CD4-positive, alpha-beta T cell treated with Interleukin-17A for 1 hour (primary cell): ENCODE data around the gene LCN6.
"Not testable (repeated sequence)": the region's sequence is repeated elsewhere in the genome, so short reads cannot be mapped to it uniquely, and the experiment has no call there.

Experiments
- DNase-seq: peaks from one replicate; pipeline ENCODE4 v3.0.0-alpha.2; 2020

The LCN6 gene

DNA sequence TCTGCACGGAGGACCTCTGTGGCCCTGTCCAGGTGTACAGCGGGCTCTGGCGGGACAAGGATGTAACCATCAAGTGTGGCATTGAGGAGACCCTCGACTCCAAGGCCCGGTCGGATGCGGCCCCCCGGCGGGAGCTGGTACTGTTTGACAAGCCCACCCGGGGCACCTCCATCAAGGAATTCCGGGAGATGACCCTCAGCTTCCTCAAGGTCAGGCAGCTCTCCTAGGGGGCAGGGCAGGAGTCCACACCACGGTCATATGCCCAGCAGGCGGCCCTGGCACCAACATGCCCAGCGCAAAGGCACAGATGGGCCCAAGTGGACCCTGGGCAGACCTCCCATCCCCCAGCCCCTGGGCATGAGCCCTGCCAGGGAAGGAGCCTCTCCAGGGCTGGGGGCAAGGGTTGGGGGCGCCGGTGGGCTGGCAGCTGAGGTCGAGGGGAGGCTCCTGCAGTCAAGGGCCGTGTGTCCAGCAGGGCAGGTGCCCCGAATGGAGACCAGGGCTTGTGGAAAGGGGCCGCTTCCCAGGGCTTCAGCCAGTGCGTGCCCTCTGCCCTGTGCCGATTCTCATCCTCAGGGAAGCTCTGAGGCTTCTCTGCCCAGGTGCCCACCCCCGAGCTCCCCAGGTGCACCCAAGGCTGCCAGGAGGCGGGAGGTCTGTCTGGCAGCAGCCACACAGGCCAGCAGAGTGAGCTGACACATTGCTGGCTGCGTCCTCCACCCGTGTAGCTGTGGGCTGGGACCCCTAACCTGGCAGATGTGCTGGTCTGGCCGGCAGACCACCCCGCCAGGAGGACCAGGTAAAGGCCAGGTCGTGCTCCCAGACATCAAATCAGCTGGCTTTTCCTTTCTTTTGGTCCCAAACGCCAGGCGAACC, 26.0 kb downstream of the LCN6 start:
- DNase-seq: no peak

DNA sequence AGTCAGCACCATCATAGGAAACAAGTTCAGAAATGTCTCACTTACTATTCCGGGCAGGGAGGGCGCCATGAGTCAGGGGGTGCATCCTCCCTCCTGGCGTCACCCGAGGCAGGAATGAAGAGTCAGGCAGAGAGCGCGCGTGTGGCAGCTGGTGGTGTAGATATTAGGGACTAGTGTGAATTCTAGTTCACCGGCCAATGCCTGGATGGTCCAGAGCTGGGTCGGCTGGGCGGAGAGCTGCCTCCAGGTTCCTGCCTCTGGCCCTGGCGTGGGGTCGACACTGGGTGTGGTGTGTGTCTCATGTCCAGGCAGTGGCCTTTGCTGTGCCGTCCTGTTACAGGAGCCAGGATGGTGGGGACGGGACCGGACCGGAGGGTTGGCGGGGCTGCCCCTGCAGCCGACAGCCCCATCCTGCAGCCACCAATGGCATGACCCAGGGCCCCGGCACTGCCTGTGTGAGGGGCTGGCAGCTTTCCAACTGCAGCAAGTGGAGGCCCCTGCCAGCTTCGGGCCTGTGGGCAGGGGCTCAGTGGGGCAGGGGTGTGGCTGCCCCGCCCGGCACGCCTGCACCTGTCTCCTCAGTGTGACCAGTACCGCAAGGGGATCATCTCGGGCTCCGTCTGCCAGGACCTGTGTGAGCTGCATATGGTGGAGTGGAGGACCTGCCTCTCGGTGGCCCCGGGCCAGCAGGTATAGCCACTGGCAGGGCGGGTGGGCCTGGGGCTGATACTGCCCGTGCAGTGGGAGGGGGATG, 26.8 kb downstream of the LCN6 start:
- DNase-seq: no peak

DNA sequence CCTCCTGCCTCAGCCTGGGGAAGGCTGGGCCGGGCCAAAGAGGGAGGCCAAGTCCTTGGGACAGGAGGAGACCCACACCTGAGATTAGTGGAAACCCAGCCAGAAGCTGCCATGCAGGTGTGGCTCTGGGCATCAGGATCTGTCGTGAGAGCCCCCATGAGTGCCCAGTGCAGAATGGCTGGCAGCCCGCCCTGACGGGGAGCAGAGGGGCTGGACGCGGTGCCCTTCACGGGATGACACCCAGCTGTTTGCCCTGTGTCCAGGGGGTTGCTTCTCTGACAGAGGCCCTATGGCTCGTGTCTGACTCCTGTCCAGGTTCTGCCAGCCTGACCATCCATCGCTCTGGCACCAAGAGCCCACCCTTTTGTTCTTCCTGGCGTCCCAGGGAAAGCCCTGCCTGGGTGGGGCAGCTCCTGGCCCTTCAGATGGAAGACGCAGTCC, 27.4 kb downstream of the LCN6 start:
- DNase-seq: no peak

DNA sequence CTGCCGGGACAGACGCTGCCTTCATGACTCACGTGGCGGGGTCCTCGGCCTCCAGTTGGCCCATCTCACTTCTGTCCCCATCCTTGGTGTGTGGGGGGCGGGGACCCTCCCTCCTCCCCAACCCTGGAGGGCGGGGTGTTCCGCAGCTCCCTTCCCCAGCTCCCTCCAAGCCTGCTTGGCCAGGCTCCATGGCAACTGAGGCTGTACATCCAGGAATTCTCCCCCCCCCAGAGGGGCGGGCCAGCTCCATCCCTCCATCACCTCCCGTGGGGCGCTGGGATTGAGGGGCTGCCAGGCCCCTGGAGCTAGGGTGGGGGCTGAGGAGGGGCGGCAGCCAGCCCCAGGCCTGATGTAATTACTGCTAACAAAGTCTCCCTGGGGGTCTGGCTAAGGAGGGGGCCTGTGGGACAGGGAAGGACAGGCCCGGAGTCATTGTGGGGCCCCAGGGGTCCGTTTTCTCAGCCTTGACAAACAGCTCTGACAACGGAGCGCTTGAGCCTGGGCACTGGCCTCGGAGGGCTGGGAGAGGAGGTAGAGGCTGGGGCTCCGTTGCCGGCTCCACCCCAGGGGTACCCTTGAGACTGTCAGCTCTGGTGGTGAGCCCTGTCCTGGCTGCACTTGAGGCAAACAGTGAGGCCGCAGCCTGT, 28.0 kb downstream of the LCN6 start:
- no peak for DNase-seq

DNA sequence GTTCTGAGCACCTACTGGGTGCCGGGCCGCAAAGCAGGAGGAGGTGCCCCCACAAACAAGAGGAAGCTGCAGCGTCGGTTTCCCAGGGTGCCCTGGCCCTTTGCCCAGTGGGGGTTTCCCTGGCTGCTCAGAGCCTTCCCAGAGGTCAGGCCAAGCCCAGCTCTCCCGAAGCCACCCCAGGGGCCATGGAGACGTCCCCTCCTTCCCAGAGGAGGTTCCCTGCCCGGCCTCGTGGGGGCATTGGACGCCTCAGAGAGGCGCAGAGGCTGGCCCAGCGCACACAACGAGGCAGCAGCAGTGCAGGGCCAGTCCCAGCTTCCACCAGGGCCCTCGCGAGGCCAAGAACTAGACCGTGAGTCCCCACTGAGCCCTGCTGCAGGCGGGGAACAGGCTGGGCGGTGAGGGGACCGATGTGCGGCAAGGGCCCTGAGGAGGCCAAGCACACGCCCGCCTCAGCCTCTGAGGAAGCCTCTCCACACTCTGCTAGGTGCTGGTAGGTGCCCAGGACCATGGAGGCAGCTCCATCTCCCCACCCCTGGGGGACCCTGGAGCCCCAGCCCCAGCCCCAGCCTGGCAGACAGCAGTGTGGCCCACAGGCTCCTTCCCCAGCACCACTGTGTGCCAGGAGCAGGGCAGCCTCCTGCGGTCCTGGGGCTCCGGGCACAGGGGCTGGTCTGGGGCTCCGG, 29.0 kb downstream of the LCN6 start:
- DNase-seq: peak; percentile 27

DNA sequence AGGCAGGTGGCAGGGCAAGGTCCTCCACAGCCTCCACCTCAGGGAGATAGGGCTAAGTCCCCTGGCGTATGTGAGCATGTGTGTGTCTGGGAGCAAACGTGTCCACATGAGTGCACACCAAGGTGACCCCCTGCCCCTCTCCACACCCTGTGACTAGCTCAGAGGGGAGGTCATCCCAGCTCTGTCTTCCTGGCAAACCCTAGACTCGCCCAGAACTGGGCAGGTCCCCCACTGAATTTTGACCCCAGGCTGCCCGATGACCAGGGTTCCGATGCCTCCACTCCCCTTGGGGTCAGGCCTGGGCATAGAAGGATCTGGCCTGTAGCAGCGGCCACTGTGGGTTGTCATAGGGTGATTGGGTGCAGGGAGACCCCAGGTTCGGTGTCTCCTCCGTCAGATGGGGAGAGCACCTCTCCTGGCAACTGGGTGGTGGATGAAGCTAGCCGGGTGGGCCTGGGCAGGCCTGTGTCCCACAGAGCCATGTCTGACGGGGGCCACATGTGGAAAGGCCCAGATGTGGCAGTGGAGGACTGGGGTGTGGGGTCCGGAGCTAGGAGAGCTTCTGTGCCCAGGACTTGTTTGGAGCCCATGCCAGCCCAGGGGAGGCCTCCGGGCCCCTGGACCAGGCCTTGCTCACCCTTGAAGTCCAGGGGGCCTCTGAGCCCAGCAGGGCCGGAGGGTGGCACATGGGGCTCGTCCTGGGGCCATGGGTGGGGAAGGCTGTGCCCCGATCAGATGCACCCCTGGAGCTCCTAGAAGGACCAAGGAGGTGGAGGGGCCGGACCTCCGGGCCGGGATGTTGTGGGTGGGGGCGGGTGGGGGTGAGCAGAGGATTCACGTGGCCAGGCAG, 29.8 kb downstream of the LCN6 start:
- no peak for DNase-seq

DNA sequence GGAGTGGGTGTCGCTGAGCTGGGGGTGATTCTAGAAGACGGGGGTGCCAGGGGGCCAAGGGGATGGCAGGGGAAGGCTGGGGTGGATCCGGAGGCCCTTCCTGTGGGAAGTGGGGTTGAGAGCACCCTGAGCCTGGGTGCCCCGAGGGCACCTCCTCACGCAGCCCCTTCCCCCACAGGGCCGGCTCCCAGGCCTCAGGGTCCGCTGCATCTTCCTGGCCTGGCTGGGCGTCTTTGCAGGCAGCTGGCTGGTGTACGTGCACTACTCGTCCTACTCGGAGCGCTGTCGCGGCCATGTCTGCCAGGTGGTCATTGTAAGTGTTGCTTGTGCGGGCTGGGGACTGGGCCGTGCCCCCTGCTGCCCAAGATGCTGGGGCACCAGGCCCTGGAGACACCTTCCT, 30.9 kb downstream of the LCN6 start:
- DNase-seq: no peak

DNA sequence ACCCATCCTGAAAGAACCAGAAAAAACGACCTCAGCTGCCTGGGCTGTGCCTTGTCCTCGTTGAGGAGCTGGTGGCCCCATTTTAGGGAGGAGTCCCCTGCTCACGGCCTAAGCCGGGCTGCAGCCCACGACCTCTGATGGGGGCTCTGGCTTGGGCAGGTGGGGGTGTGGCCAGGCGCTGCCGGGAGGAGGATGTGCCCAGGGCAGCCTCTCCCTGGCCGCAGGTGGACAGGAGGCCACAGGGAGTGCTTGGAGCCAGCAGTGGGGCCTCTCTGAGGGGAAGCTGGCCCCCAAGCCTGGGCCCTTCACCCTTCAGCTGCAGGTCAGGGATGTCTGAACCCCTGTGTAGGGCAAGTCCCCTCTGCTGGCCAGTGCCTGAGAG, 33.4 kb downstream of the LCN6 start:
- DNase-seq: no peak

DNA sequence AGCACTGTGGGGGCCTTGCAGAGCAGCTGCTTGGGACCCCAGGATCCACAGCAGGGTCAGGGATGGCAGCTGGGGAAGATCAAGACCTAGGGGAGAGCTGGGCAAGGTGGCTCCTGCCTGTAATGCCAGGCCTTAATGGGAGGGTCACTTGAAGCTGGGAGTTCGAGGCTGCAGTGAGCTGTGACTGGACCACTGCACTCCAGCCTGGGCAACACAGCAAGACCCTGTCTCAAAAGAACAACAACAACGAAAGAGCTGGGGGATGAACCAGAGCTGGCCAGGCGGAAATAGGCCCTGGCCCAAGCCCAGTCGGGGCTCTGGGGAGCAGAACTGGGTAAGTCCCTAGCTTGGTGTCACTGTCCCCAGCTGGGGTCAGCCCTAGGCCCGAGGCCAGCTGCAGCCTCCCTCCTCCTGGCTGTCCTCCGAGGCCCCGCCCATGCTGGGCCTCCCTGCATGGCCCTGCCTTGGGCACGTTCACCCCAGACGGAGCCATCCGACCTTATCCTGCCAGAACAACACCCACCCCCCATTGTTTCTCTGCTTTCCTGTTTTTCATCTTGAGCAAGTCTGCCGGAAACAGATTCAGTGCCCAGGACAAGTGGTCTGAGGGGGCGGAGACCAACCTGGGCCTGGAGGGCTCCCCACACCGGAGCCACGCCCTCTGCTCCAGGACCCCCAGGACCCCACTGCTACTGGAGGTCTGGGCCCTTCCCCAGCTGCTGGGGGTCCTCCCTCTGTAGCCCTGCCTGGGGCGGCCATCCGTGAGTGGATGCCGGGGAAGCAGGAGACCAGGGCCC, 34.0 kb downstream of the LCN6 start:
- no peak for DNase-seq

DNA sequence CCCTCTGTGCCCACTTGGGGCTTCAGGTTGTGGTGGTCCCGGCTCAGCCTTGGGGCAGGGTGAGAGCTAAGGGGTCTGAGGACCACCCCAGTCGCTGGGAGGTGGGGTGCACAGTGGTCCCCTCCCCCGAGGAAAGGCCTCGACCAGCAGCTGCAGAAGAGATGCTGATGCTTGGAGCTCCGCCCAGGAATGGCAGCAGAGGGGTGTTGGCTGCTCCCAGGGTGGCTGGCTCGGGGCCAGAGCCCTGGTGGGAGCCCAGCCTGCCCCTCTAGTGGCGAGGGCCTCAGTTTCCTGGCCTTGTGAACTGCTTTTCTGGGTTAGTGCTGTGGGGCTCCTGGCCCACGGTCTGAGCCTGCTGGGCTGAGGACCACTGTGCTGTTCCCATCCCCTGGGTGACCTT, 34.8 kb downstream of the LCN6 start:
- DNase-seq: no peak

DNA sequence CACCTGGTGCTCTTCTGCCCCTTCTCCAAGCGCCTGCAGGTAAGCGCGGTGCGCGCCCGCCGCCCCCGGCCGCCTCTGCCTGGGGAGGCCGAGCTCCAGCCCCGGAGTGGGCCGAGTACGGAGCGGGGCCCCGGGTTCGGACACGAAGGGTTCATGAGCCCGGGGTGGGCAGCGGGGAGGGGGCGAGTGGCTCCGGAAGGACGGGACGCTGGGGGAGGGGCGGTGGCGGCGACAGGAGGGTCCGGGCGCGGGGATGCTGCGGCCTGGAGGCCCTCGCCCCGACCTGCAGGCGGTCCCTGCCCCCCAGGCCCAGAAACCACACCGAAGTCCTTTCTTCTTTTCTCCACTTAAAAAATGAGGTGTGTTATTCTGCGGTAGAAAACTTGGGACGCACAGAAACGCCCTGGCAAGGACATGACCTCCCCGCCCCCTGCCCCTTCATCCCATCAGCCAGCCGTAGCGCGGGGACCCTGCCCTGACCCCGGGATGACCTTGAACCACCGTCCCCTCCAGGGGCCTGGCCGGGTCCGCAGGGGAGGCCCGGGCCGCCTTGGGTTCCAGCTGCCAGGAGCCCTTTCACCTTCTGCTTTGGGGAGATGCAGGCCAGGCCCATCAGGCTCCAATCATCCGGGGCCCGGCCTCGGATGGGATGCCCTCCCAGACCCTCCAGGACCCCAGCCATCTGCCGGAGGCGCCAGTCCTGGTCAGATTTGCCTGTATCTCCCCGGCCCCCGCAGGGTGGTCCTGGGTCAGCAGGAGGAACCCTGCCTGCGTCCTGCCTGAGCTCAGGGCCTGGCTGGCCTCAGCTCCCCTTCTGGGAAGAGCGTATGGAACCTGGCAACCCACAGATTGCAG, 35.4 kb downstream of the LCN6 start:
- no peak for DNase-seq

DNA sequence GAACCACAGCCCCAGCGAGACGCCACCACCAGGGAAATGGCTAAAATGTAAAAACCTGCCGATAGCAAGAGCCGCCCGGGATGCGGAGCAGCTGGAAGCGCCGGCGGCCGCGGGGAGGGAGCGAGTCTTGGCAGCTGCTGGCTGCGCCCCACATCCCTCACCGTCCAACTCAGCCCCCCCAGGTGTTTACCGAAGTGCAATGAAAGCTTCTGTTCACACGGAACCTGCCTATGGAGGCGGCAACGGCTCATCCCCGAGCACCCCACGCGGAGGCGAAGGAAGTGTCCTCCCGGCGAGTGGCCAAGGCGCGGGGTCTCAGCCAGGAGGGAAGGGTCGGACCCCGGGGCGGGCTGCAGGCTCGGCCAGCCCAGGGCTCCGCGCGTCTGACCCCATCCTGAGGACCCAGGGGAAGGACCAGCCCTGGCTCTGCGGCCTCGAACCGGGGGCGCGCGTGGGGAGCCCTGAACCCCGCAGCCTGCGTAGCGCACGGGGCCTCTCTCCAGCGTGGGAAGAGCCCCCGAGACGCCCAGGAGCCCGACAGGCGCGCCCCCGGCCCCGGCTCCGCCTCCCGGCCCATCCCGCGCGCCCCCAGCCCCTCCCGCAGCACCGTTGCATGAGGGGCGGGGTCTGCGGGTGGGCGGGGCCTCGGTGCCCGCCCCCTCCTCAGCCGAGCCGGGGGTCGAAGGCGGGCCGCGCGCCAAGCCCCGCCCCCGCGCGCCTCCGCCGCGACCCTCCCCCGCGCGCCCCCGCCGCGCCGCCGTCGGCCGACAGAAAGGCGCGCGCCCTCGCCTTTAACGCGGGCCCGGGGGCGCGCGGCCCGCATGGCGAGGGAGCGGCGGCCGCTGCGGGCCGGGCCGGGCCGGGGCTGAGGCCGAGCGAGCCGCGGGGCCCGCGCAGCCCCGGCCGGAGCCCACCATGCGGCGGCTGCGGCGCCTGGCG, 36.3 kb downstream of the LCN6 start, which contains the start of gene DIPK1B:
DIPK1B (plus strand) TSS at position 822 of the 939 bp plus-strand sequence; CDS start at position 916, 94 bp downstream.
- DNase-seq: no peak

DNA sequence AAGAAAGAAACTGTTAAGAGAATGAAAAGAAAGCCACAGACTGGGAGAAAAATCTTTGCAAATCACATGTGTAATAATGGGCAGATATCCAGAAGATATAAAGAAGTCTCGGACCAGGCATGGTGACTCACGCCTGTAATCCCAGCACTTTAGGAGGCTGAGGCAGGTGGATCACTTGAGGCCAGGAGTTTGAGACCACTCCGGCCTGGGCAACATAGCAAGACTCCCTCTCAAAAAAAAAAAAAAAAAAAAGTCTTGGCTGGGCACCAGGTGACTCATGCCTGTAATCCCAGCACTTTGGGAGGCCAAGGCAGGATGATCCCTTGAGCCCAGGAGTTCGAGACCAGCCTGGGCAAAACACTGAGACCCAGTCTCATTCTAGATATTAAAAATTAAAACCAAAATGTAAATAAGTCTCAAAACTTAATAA, 37.1 kb downstream of the LCN6 start:
- DNase-seq: not testable (repeated sequence)

DNA sequence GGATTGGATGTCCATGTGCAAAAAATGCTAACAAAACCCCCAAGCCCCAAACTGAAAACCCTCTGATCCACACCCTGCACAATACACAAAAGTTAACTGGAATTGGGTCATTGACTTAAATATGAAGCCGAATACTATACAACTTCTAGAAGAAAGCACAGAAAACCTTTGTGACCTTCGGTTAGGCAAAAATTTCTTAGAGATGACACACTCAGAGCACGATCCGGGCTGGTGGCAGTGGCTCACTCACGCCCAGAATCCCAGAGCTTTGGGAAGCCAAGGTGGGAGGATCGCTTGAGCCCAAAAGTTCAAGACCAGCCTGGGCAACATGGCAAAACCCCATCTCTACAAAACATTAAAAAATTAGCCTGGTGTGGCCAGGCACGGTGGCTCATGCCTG, 37.8 kb downstream of the LCN6 start:
- DNase-seq: no peak

DNA sequence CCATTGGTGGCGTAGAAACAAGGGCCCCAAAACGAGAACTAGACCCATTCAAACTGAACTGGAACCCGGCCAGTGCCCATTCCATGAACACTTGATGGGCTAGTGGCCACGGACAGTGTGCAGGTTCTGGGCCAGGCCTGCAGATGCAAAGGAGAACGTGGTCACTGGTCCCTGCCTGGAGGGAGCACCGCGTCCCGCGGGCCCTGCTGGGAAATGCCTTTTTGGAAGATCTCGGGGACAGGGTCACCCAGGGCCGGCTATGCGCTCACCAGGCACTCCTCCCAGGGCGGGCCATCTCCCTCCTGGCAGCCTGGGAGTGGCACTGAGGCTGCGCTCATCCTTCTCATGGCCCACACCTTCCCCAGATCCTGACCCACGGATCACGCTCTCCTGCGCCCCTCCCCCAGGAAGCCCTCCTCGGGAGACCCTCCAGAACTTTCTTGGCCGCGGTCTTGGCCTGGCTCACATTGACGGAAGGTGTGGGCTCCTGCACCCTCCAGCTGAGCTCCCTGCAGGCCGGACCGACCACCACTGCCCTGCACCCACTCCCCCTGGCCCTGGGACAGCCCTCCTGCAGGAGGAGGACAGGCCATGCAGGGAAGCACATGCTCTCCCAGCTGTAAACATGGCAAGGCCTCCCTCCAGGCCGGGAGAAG, 38.7 kb downstream of the LCN6 start:
- no peak for DNase-seq

DNA sequence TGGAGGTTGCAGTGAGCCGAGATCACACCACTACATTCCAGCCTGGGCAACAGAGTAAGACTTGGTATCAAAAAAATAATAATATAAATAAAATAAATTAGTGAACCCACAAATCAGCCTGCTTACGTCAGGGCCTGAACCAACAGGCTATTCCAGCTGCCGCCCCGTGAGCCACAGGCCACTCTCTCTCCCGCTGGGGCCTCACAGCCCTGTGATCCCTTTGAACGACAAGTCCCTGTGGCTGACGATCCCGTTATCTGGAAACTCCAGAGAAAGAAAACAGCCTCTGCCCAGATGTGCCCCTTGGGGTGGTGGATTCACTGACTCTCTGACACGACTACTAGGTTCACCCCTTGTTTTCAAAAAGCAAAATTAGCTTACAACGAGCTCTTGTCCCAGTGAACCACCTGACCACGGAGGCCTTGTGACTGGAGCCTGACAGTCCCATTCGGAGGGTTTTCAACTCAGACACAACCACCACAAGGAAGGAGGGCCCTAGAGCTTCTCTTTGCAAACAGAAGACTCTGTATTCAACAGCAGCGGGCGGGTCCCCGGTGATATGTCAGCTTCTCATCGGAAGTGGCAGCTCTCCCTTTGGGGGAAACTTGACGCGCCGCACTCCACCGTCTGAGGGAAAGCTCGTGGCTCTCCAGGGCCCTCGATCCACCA, 40.3 kb downstream of the LCN6 start:
- DNase-seq: no peak

DNA sequence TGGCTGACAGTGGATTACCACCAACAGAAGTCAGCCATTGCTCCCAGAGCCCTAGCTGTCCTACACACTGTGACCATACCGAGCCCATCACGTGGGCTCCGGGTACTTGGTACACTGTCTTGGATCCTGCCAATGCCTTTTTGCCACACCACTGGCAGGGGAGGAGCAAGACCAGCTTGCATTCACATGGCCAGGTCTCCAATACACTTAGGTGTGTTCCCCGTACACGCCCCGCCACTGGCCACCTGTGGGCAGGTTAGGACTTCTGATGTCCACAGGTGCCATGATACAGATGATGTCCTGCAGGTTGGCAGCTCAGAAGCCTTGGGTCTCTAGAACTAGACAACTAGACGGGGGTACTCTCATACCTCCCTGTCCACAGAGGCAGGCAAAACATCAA, 41.3 kb downstream of the LCN6 start:
- DNase-seq: no peak

DNA sequence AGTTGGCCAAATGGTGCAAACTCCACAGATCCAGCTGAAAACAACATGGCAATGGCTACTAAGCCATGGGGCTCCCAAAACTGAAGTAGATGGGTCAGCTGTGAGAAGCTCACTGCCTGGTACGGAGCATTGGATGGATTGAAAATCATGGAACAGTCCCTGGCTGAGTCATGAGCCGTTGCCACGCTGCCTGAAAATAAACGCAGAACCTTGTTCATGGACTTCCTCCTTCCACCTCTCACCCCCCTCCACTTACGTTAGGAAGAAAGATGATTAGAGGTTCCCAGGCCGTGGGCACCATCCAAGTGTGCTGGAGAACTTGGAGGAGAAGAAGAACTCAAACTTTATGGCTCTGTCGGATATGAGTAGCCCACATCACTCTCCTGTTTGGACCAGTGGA, 42.8 kb downstream of the LCN6 start:
- no peak for DNase-seq
